Osteocyte (in vitro differentiated cells): Measurements from ENCODE around the gene PREX1. TPM values are rescaled to one million over a fixed set of nuclear protein-coding genes. Genes with fewer than 3 reads are reported as not detected.

Source experiments
- DNase-seq: peaks from one replicate; pipeline ENCODE4 v3.0.0; 2021; ENCODE audit warnings: mixed read lengths; ENCODE audit not compliant: unreplicated experiment; ENCODE audit errors: extremely low spot score
- H3K27ac Mint-ChIP-seq: one replicate; pipeline ENCODE4 v1.8.0; 2021; ENCODE audit warnings: mild to moderate bottlenecking, mixed read lengths; ENCODE audit not compliant: unreplicated experiment
- H3K27me3 Mint-ChIP-seq: one replicate; pipeline ENCODE4 v1.8.0; 2021; ENCODE audit warnings: mixed read lengths; ENCODE audit not compliant: unreplicated experiment
- H3K36me3 Mint-ChIP-seq: one replicate; pipeline ENCODE4 v1.8.0; 2021; ENCODE audit warnings: mixed read lengths; ENCODE audit not compliant: unreplicated experiment
- H3K4me1 Mint-ChIP-seq: one replicate; pipeline ENCODE4 v1.8.0; 2021; ENCODE audit warnings: mixed read lengths; ENCODE audit not compliant: unreplicated experiment
- H3K4me3 Mint-ChIP-seq: one replicate; pipeline ENCODE4 v1.8.0; 2021; ENCODE audit warnings: mild to moderate bottlenecking, moderate library complexity, mixed read lengths; ENCODE audit not compliant: unreplicated experiment
- H3K9me3 Mint-ChIP-seq: one replicate; pipeline ENCODE4 v1.8.0; 2021; ENCODE audit warnings: mixed read lengths; ENCODE audit not compliant: unreplicated experiment
- CTCF ChIP-seq: fragments of 200-600 bp; sonication (generic); IDR thresholded peaks from 2 replicates; pipeline ENCODE4 v1.5.0; 2021; ENCODE audit warnings: antibody characterized with exemption, mild to moderate bottlenecking, moderate library complexity
- total RNA-seq: library from RNA; stranded (reverse); gene quantifications from 2 replicates; pipeline ENCODE4 v1.2.1, GENCODE V29; 2021

PREX1 gene
- total RNA-seq, 1 donor from 2014 or later: 24.2 TPM

- no peaks in the 10 kb centered on the region for H3K27me3 Mint-ChIP-seq
- H3K4me3 Mint-ChIP-seq: no peak overlapping the region
- no peak for TF ChIP-seq CTCF
- no peak overlapping the region for H3K27ac Mint-ChIP-seq
- DNase-seq: no peak
- no peaks in the 10 kb centered on the region for H3K9me3 Mint-ChIP-seq
- H3K36me3 Mint-ChIP-seq: no peaks in the 10 kb centered on the region
- peaks cover 27% of the 10 kb centered on the region for H3K4me1 Mint-ChIP-seq
Measured at GRCh38 chr20:48850977-48851299, 23.1 kb upstream of the PREX1 start.

- Mint-ChIP-seq H3K4me1 (peaks cover 26% of the 10 kb centered on the region), H3K27ac (no peak overlapping the region), H3K27me3 (no peaks in the 10 kb centered on the region), H3K36me3 (no peaks in the 10 kb centered on the region), H3K9me3 (no peaks in the 10 kb centered on the region), H3K4me3 (no peak overlapping the region)
- no peak for DNase-seq
- TF ChIP-seq CTCF: no peak
Measured at GRCh38 chr20:48850257-48850976, 22.6 kb upstream of the PREX1 start.

DNA sequence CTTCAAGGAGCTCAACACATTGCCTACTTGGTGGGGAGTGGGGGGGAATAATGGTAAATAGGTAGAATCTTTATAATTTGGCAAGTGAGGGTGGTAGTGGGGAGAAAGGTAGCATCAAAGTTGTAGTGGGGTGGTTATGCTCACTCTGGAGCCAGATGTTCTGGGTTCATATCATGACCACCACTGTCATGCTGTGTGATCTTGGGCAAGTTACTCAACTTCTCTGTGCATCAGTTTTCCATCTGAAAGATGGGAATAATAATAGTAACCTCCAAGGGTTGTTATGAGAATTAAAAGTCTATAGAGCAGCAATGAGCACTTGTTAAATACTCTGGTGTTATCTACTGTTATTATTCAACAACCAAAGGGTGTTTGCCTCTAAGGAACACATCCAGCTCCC, 22.0 kb upstream of the PREX1 start:
- Mint-ChIP-seq H3K4me1 (peaks cover 29% of the 10 kb centered on the region), H3K27ac (no peak overlapping the region), H3K27me3 (no peaks in the 10 kb centered on the region)

DNA sequence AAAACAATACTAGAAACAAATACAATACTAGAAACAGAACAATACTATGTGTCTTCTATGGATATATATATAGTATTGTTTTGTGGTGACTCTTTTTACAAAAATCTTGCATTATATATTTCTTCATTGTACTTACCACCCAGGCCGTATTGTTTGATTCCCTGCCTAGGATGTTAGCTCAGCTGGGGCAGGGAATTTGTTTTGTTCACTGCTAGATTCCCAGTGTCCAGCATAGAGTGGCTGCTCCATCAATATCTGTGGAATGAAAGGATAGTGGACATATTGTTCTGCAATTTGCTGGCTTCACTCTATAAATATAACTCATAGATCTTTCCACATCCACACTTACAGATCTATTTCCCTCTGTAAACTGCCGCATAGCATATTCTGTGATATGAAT, 21.5 kb upstream of the PREX1 start:
- DNase-seq: no peak
- Mint-ChIP-seq H3K4me3 (no peak overlapping the region), H3K27me3 (no peaks in the 10 kb centered on the region), H3K9me3 (no peaks in the 10 kb centered on the region), H3K36me3 (no peaks in the 10 kb centered on the region), H3K27ac (no peak overlapping the region), H3K4me1 (peaks cover 29% of the 10 kb centered on the region)
- TF ChIP-seq CTCF: no peak

More for the DNA sequence above, 22.0 kb upstream of the PREX1 start:
- Mint-ChIP-seq H3K4me3 (no peak overlapping the region), H3K36me3 (no peaks in the 10 kb centered on the region), H3K9me3 (no peaks in the 10 kb centered on the region)
- no peak for DNase-seq
- TF ChIP-seq CTCF: no peak

- H3K4me1 Mint-ChIP-seq: peaks cover 25% of the 10 kb centered on the region
- no peak overlapping the region for H3K27ac Mint-ChIP-seq
- H3K27me3 Mint-ChIP-seq: no peaks in the 10 kb centered on the region
- no peaks in the 10 kb centered on the region for H3K9me3 Mint-ChIP-seq
- no peaks in the 10 kb centered on the region for H3K36me3 Mint-ChIP-seq
- no peak overlapping the region for H3K4me3 Mint-ChIP-seq
- DNase-seq: no peak
- TF ChIP-seq CTCF: no peak
Measured at GRCh38 chr20:48847498-48848205, 19.9 kb upstream of the PREX1 start.
